Measurements from ENCODE around the gene RHBDL3. TPM values are rescaled to one million over a fixed set of nuclear protein-coding genes. Genes with fewer than 3 reads are reported as not detected.

The RHBDL3 gene
- total and polyA plus RNA-seq, 10 of the 15 experiments (the other 5 are each of a cell fraction or from before 2014, with no cell fraction given), result 0.04 to 0.24 (median 0.04) TPM; not detected in 5

DNA sequence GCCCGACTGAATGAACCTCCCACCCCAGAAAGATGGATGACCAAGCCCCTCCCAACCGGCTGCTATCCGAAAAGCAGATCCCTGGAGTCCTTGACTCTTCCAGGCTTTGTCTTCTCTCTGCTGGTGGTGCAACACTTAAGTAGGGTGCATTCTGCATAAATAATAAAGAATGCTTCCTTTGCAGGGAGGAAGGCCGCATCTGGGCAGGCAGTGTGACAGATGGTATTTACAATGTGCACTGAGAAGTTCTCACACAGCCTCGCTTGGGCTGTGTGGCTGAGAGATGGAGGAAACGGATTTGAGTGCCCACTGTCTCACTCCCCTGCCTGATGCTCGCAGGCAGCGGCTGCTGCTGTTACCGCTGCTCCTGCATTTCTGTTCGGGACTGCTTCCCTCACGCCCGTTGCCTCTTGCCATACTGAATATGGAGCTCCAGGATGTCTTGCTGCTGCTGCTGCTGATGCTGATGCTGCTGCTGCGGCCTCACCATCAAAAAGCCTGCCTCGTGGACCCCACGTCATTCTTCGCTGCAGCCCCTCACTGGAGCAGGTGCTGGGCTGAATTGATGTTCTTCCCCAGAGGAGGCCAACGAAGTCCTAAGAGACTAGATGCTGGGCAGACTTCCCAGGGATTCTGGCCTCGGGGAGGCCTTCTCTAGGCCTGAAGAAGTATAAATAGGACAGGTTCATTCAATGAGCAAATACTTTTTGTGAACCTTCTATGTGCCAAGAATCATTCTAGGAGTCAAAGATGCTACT is 7.1 kb upstream of the RHBDL3 start:
- 46% methylated on average over 18 of the region's 18 CpGs for WGBS (ENCODE audit: insufficient coverage, insufficient replicate concordance, low lambda C conversion rate, missing lambda C conversion rate)
- Histone ChIP-seq H4K20me1 (ENCODE audit: control insufficient read depth, insufficient read depth) (no peaks in the 10 kb centered on the region), H3K4me1 (ENCODE audit: control insufficient read depth, insufficient read depth, low read length) (no peaks in the 10 kb centered on the region; the same call in 1 of the 2 replicates), H3K36me3 (ENCODE audit: control insufficient read depth in 2 of 2, insufficient read depth in 2 of 2, low read length in 1 of 2) (no peaks in the 10 kb centered on the region), H3K9ac (ENCODE audit: control insufficient read depth, insufficient read depth, low read length) (no peak overlapping the region), H3K27me3 (replicated peaks in 1 of 2; ENCODE audit: control insufficient read depth in 2 of 2, insufficient read depth in 2 of 2, low read length in 1 of 2) (peaks cover 2 to 3% of the 10 kb centered on the region in 2 experiments; a peak in 2 of 4 replicates), H3K4me3 (no peak overlapping the region), H3K4me2 (ENCODE audit: control insufficient read depth, insufficient read depth) (no peak overlapping the region), H2AFZ (ENCODE audit: control insufficient read depth, low read depth, low read length) (no peak overlapping the region), H3K27ac (ENCODE audit: control insufficient read depth, insufficient read depth) (no peak overlapping the region), H3K79me2 (ENCODE audit: control insufficient read depth, insufficient read depth, low read length) (no peaks in the 10 kb centered on the region), H3K9me3 (replicated peaks; ENCODE audit: control insufficient read depth, insufficient read depth, low read length) (no peaks in the 10 kb centered on the region)
- no peak for ATAC-seq
- in situ Hi-C loops (cut with MboI) (no loop called here), intact Hi-C loops (cut with micrococcal nuclease; ENCODE audit: unreplicated experiment) (no loop called here)
- CTCF ChIA-PET, result interaction anchor here (1.6 kb wide), 1 partner anchor 60 kb away, joined by 13 read pairs; no protein-coding TSS in a partner anchor
- no peak for TF ChIP-seq DPF2 (IDR thresholded peaks at IDR 0.05)
- TF ChIP-seq MTA3 (IDR thresholded peaks at IDR 0.05; ENCODE audit: borderline replicate concordance, low read length), result no peak
- TF ChIP-seq HDAC2 (IDR thresholded peaks at IDR 0.05), result no peak
- no peak for TF ChIP-seq PAX8 (IDR thresholded peaks at IDR 0.05)
- no peak for TF ChIP-seq SMAD1 (IDR thresholded peaks at IDR 0.05; ENCODE audit: low read depth, partially characterized antibody)
- no peak for TF ChIP-seq MYC (IDR thresholded peaks at IDR 0.05; ENCODE audit: insufficient read depth, insufficient read length, insufficient replicate concordance, low read length, severe bottlenecking)
- no peak for TF ChIP-seq GATAD2B (conservative IDR thresholded peaks at IDR 0.05; ENCODE audit: low read depth)
- SMC1A ChIA-PET (ENCODE audit: uncharacterized antibody, unreplicated experiment), result no interaction called here
- RAD21 ChIA-PET (ENCODE audit: unreplicated experiment), result interaction anchor here (0.6 kb wide), 1 partner anchor 60 kb away, joined by 3 read pairs; no protein-coding TSS in a partner anchor
- POLR2A ChIA-PET, result interaction anchor here (0.6 kb wide), 1 partner anchor 38 kb away, joined by 5 read pairs; no protein-coding TSS in a partner anchor
- no peak for DNase-seq (ENCODE audit: low read depth, low spot score)
- BruUV-seq (replicated peaks), result no TSS peak
- FAIRE-seq, result no peak

DNA sequence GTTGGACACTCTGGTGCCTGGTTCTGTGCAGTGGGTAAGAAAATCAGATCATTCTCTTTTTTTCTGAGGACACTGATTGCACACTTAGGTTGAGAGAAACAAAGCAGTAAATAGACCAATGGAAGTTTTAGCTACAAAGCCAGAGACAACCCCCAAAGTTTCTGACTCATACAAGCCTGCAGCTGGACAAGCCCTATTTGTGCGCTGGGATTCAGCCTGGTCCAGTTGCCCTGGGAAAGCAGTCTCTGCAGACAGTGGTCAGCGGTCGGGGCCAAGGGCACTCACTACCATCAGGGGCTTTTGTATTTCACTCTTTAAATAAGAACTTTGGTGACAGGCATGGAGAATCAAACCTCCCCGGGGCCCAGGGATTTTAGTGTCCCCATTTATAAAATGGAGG is 6.0 kb upstream of the RHBDL3 start:
- H3K27me3 ChIP-seq (replicated peaks in 1 of 2; ENCODE audit: control insufficient read depth in 2 of 2, insufficient read depth in 2 of 2, low read length in 1 of 2), result peaks cover 4 to 13% of the 10 kb centered on the region in 2 experiments
- H3K27ac ChIP-seq (ENCODE audit: control insufficient read depth, insufficient read depth), result no peak overlapping the region
- no peak overlapping the region for H3K4me2 ChIP-seq (ENCODE audit: control insufficient read depth, insufficient read depth)
- ATAC-seq, result no peak
- POLR2A ChIA-PET, result no interaction called here
- CTCF ChIA-PET, result interaction anchor here (0.6 to 0.9 kb wide), 3 partner anchors 13 to 51 kb away, joined by 3 to 5 read pairs (median 3); no protein-coding TSS in a partner anchor
- no peak overlapping the region for H3K9ac ChIP-seq (ENCODE audit: control insufficient read depth, insufficient read depth, low read length)
- H3K79me2 ChIP-seq (ENCODE audit: control insufficient read depth, insufficient read depth, low read length), result no peaks in the 10 kb centered on the region
- SMC1A ChIA-PET (ENCODE audit: uncharacterized antibody, unreplicated experiment), result no interaction called here
- no peaks in the 10 kb centered on the region; the same call in 1 of the 2 replicates for H3K4me1 ChIP-seq (ENCODE audit: control insufficient read depth, insufficient read depth, low read length)
- H3K4me3 ChIP-seq, result no peak overlapping the region
- H3K36me3 ChIP-seq (ENCODE audit: control insufficient read depth in 2 of 2, insufficient read depth in 2 of 2, low read length in 1 of 2), result no peaks in the 10 kb centered on the region
- in situ Hi-C loops (cut with MboI) (no loop called here), intact Hi-C loops (cut with micrococcal nuclease; ENCODE audit: unreplicated experiment) (no loop called here)
- RAD21 ChIA-PET (ENCODE audit: unreplicated experiment), result interaction anchor here (0.6 kb wide), 1 partner anchor 59 kb away, joined by 3 read pairs; no protein-coding TSS in a partner anchor
- no peaks in the 10 kb centered on the region for H4K20me1 ChIP-seq (ENCODE audit: control insufficient read depth, insufficient read depth)
- WGBS (ENCODE audit: insufficient coverage, insufficient replicate concordance, low lambda C conversion rate, missing lambda C conversion rate), result 70% methylated on average over 4 of the region's 4 CpGs
- no peak for DNase-seq (ENCODE audit: low read depth, low spot score)
- FAIRE-seq, result no peak
- H3K9me3 ChIP-seq (replicated peaks; ENCODE audit: control insufficient read depth, insufficient read depth, low read length), result no peaks in the 10 kb centered on the region
- H2AFZ ChIP-seq (ENCODE audit: control insufficient read depth, low read depth, low read length), result no peak overlapping the region
- TF ChIP-seq YY1 (IDR thresholded peaks at IDR 0.05; ENCODE audit: low read depth, low read length) (no peak), CHD2 (IDR thresholded peaks at IDR 0.05; ENCODE audit: borderline replicate concordance, low read depth, low read length) (no peak), MTA3 (IDR thresholded peaks at IDR 0.05; ENCODE audit: borderline replicate concordance, low read length) (no peak), ZSCAN29 (IDR thresholded peaks at IDR 0.05) (no peak), RCOR1 (conservative IDR thresholded peaks at IDR 0.05; ENCODE audit: low read depth, low read length) (no peak)
- TF ChIP-seq, protein P1, sequence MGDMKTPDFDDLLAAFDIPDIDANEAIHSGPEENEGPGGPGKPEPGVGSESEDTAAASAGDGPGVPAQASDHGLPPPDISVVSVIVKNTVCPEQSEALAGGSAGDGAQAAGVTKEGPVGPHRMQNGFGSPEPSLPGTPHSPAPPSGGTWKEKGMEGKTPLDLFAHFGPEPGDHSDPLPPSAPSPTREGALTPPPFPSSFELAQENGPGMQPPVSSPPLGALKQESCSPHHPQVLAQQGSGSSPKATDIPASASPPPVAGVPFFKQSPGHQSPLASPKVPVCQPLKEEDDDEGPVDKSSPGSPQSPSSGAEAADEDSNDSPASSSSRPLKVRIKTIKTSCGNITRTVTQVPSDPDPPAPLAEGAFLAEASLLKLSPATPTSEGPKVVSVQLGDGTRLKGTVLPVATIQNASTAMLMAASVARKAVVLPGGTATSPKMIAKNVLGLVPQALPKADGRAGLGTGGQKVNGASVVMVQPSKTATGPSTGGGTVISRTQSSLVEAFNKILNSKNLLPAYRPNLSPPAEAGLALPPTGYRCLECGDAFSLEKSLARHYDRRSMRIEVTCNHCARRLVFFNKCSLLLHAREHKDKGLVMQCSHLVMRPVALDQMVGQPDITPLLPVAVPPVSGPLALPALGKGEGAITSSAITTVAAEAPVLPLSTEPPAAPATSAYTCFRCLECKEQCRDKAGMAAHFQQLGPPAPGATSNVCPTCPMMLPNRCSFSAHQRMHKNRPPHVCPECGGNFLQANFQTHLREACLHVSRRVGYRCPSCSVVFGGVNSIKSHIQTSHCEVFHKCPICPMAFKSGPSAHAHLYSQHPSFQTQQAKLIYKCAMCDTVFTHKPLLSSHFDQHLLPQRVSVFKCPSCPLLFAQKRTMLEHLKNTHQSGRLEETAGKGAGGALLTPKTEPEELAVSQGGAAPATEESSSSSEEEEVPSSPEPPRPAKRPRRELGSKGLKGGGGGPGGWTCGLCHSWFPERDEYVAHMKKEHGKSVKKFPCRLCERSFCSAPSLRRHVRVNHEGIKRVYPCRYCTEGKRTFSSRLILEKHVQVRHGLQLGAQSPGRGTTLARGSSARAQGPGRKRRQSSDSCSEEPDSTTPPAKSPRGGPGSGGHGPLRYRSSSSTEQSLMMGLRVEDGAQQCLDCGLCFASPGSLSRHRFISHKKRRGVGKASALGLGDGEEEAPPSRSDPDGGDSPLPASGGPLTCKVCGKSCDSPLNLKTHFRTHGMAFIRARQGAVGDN (IDR thresholded peaks at IDR 0.05), result no peak
- no TSS peak for BruUV-seq (replicated peaks)
